Astrocyte of the cerebellum (primary cell): ENCODE measurements around the gene CACNA2D3.

Experiments used
- DNase-seq: peaks from one replicate; pipeline ENCODE4 v3.0.0-alpha.2; 2011; ENCODE audit warnings: low read depth
- H3K4me3 ChIP-seq: 2 replicates; pipeline ENCODE4 v1.5.1; 2011; ENCODE audit warnings: mild to moderate bottlenecking, low read depth, low read length, moderate library complexity
- CTCF ChIP-seq: IDR thresholded peaks from 2 replicates; pipeline ENCODE4 v1.5.1; 2012; ENCODE audit warnings: low read length, low read depth, moderate library complexity, mild to moderate bottlenecking; ENCODE audit errors: missing control alignments
- in situ Hi-C: cut with HindIII; loops from 2 replicates; pipeline ENCODE4 v1.10.0; 2017; ENCODE audit warnings: low sequenced_read_pairs

The CACNA2D3 gene

GRCh38 chr3:54572197-54572895 is 450.0 kb downstream of the CACNA2D3 start:
- TF ChIP-seq CTCF = no peak
- in situ Hi-C loops = no loop called here
- H3K4me3 ChIP-seq = no peak overlapping the region
- no peak for DNase-seq

GRCh38 chr3:54573858-54574257 is 451.5 kb downstream of the CACNA2D3 start:
- in situ Hi-C loops = no loop called here
- no peak overlapping the region for H3K4me3 ChIP-seq
- DNase-seq = no peak
- no peak for TF ChIP-seq CTCF

GRCh38 chr3:54574906-54575617 is 452.7 kb downstream of the CACNA2D3 start:
- DNase-seq = no peak
- no peak for TF ChIP-seq CTCF
- H3K4me3 ChIP-seq = no peak overlapping the region
- in situ Hi-C loops = no loop called here

- no peak overlapping the region for H3K4me3 ChIP-seq
- DNase-seq = no peak
- no peak for TF ChIP-seq CTCF
- in situ Hi-C loops = no loop called here
Measured at GRCh38 chr3:54575618-54575960, 453.2 kb downstream of the CACNA2D3 start.

- TF ChIP-seq CTCF = no peak
- in situ Hi-C loops = no loop called here
- no peak for DNase-seq
Measured at GRCh38 chr3:54577313-54577712, 455.0 kb downstream of the CACNA2D3 start.

GRCh38 chr3:54578417-54578816 is 456.1 kb downstream of the CACNA2D3 start:
- no peak for TF ChIP-seq CTCF
- H3K4me3 ChIP-seq = no peak overlapping the region
- DNase-seq = no peak
- in situ Hi-C loops = no loop called here

More at GRCh38 chr3:54577313-54577712, 455.0 kb downstream of the CACNA2D3 start:
- no peak overlapping the region for H3K4me3 ChIP-seq
